HCT116 (cell line): ENCODE results near the gene TMEM132E. TPM values are rescaled to one million over a fixed set of nuclear protein-coding genes. Genes with fewer than 3 reads are reported as not detected.

Source experiments
- ATAC-seq: fragments of 200-7000 bp; cut with Tn5 transposase; 2 replicates; pipeline ENCODE4 v1.9.1; 2020; ENCODE audit warnings: mild to moderate bottlenecking, moderate library complexity
- BruUV-seq: library from RNA; stranded (reverse); fragments of 400-500 nt; replicated peaks from 2 replicates; lab custom pipeline; 2021; lab: Mats Ljungman, UMichigan
- CTCF ChIA-PET: fragments of 300-600 bp; sonication (Branson Sonifier 250); formaldehyde crosslinking; loops from one replicate; lab custom pipeline; 2021; ENCODE audit warnings: antibody characterized with exemption; lab: Charles Lee
- POLR2A ChIA-PET: fragments of 300-600, 350-600 bp; sonication (Branson Sonifier 250); formaldehyde crosslinking; loops from one replicate; lab custom pipeline; 2021; ENCODE audit warnings: antibody characterized with exemption; lab: Charles Lee
- RAD21 ChIA-PET, 2 experiments: fragments of 300-600 bp; sonication (Branson Sonifier 250); formaldehyde crosslinking; loops; one replicate each; lab custom pipeline; 2023; ENCODE audit warnings: low total read pairs in 2 of 2; ENCODE audit not compliant: uncharacterized antibody in 2 of 2, unreplicated experiment in 2 of 2, low non-redundant PET in 1 of 2; lab: Charles Lee
- DNase-seq: peaks from one replicate; pipeline ENCODE4 v3.0.0-alpha.2; 2010; ENCODE audit warnings: low read depth, low spot score
- H2AFZ ChIP-seq: fragments of 200-600 bp; shearing (Covaris generic), sonication (generic); 2 replicates; pipeline ENCODE4 v1.6.1; 2017; ENCODE audit warnings: low read depth, mixed run types, mixed read lengths, antibody characterized with exemption, low read length; ENCODE audit not compliant: poor library complexity, severe bottlenecking
- H3K27ac ChIP-seq: 2 replicates; pipeline ENCODE4 v1.5.1; 2012; ENCODE audit warnings: low read depth, low read length
- H3K27me3 ChIP-seq: fragments of 200-600 bp; sonication (generic); 2 replicates; pipeline ENCODE4 v1.6.1; 2016; ENCODE audit warnings: mixed run types, low read length, mixed read lengths; ENCODE audit not compliant: insufficient read depth
- H3K36me3 ChIP-seq, 2 experiments: fragments of 200-500 bp in 1 of 2; fragments of 200-600 bp in 1 of 2; sonication (Bioruptor generic) in 1 of 2; sonication (generic) in 1 of 2; 2 replicates each; pipeline versions ENCODE4 v1.5.1 to v1.6.1; 2014 to 2016; ENCODE audit warnings: low read length in 2 of 2, inconsistent platforms in 1 of 2, mixed read lengths in 1 of 2, mixed run types in 1 of 2; ENCODE audit not compliant: insufficient read depth in 2 of 2, control insufficient read depth in 1 of 2
- H3K4me1 ChIP-seq, 2 experiments: fragments of 200-600 bp in 1 of 2; sonication (generic) in 1 of 2; 2 replicates each; pipeline versions ENCODE4 v1.5.1 to v1.6.1; 2012 to 2017; ENCODE audit warnings: low read length in 2 of 2, inconsistent platforms in 1 of 2, mild to moderate bottlenecking in 1 of 2, mixed read lengths in 1 of 2, mixed run types in 1 of 2, moderate library complexity in 1 of 2; ENCODE audit not compliant: insufficient read depth in 2 of 2, control insufficient read depth in 1 of 2
- H3K4me2 ChIP-seq: fragments of 200-600 bp; sonication (generic); 2 replicates; pipeline ENCODE4 v1.6.1; 2017; ENCODE audit warnings: mixed run types, low read length, mixed read lengths
- H3K4me3 ChIP-seq, 2 experiments: fragments of 200-600 bp in 1 of 2; sonication (generic) in 1 of 2; replicated peaks in 1 of 2; 2 replicates each; pipeline ENCODE4 v1.5.1; 2011 to 2016; ENCODE audit warnings: low read length in 2 of 2, control low read depth in 1 of 2, low read depth in 1 of 2, mild to moderate bottlenecking in 1 of 2, mixed read lengths in 1 of 2, mixed run types in 1 of 2
- H3K79me2 ChIP-seq: fragments of 200-600 bp; sonication (generic); 2 replicates; pipeline ENCODE4 v1.6.1; 2017; ENCODE audit warnings: mild to moderate bottlenecking, mixed run types, low read length, moderate library complexity, mixed read lengths; ENCODE audit not compliant: insufficient read depth
- H3K9ac ChIP-seq: fragments of 200-600 bp; sonication (generic); 2 replicates; pipeline ENCODE4 v1.6.1; 2016; ENCODE audit warnings: low read length, mixed read lengths
- H3K9me2 ChIP-seq: fragments of 200-600 bp; sonication (generic), shearing (Covaris generic); 2 replicates; pipeline ENCODE4 v1.6.1; 2017; ENCODE audit warnings: mixed run types, mild to moderate bottlenecking, moderate library complexity; ENCODE audit not compliant: insufficient read depth
- H3K9me3 ChIP-seq, 2 experiments: fragments of 200-500 bp in 1 of 2; fragments of 200-600 bp in 1 of 2; sonication (Bioruptor generic) in 1 of 2; sonication (generic) in 1 of 2; 2 replicates each; pipeline ENCODE4 v1.6.1; 2014 to 2017; ENCODE audit warnings: low read length in 2 of 2, mixed read lengths in 2 of 2, inconsistent platforms in 1 of 2, low read depth in 1 of 2, mild to moderate bottlenecking in 1 of 2, mixed run types in 1 of 2, moderate library complexity in 1 of 2; ENCODE audit not compliant: control insufficient read depth in 1 of 2, insufficient read depth in 1 of 2
- H4K20me1 ChIP-seq: fragments of 200-600 bp; sonication (generic), shearing (Covaris generic); 2 replicates; pipeline ENCODE4 v1.6.1; 2017; ENCODE audit warnings: mixed run types, mild to moderate bottlenecking, moderate library complexity; ENCODE audit not compliant: insufficient read depth
- EGR1 ChIP-seq: IDR thresholded peaks from 2 replicates; pipeline ENCODE4 v1.6.1; 2012; ENCODE audit warnings: low read depth
- FOSL1 ChIP-seq: IDR thresholded peaks from 2 replicates; pipeline ENCODE4 v1.6.1; 2012; ENCODE audit warnings: low read depth
- JUND ChIP-seq: IDR thresholded peaks from 2 replicates; pipeline ENCODE4 v1.6.1; 2012
- POLR2AphosphoS5 ChIP-seq: IDR thresholded peaks from 2 replicates; pipeline ENCODE4 v1.6.1; 2011; ENCODE audit warnings: mild to moderate bottlenecking, low read depth, low read length, moderate library complexity
- RAD21 ChIP-seq: IDR thresholded peaks from 2 replicates; pipeline ENCODE4 v1.6.1; 2012; ENCODE audit warnings: low read depth, mild to moderate bottlenecking
- SIN3A ChIP-seq: IDR thresholded peaks from 2 replicates; pipeline ENCODE4 v1.6.1; 2012; ENCODE audit warnings: low read depth
- SP1 ChIP-seq: IDR thresholded peaks from 2 replicates; pipeline ENCODE4 v1.6.1; 2012; ENCODE audit warnings: low read depth
- ZFX ChIP-seq: fragments of 450-650 bp; IDR thresholded peaks from 2 replicates; pipeline ENCODE4 v1.6.1; 2017
- ZNF274 ChIP-seq: fragments of 200-500 bp; sonication (Bioruptor generic); IDR thresholded peaks from 2 replicates; pipeline ENCODE4 v1.6.1; 2014; ENCODE audit warnings: mild to moderate bottlenecking, low read depth, low read length, inconsistent platforms
- intact Hi-C: fragments of 100-400 bp; cut with micrococcal nuclease; formaldehyde crosslinking; loops from 2 replicates; pipeline ENCODE4 v1.10.0; 2022
- total RNA-seq: library from RNA; stranded (reverse); gene quantifications from one replicate; pipeline ENCODE4 v1.2.1, GENCODE V29; 2021; ENCODE audit not compliant: unreplicated experiment
- TF ChIP-seq, protein P1 (sequence below): IDR thresholded peaks from 2 replicates; pipeline ENCODE4 v1.6.1; 2011; ENCODE audit warnings: mild to moderate bottlenecking, low read length, moderate library complexity; ENCODE audit not compliant: insufficient replicate concordance; ENCODE audit errors: extremely low read depth
- TF ChIP-seq, protein P2 (sequence below): IDR thresholded peaks from 2 replicates; pipeline ENCODE4 v1.6.1; 2012

TMEM132E gene
- total RNA-seq, 1 experiment from 2014 or later, result not detected

DNA sequence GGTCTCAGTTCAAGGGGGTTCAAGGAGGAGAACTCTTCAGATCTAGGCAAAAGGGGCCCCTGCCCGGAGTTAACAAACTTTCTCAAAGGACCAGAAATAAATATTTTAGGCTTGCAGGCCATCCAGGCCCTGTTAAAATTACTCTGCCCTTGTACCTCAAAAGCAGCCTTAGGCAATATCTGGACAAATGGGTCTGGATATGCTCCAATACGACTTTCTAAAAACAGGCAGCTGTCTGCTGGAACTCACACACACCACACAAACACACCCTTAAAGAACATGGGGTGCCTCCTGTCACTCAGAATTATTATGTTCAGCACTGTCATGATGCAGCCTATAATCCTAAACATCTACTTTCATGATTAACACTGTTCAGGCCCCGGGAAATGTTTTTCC lies 75.5 kb downstream of the TMEM132E start:
- ChIA-PET POLR2A (no interaction called here), RAD21 (no interaction called here), CTCF (no interaction called here)
- H3K36me3 ChIP-seq, result no peaks in the 10 kb centered on the region
- no peak for DNase-seq
- TF ChIP-seq SP1, result no peak
- TF ChIP-seq, protein P1, sequence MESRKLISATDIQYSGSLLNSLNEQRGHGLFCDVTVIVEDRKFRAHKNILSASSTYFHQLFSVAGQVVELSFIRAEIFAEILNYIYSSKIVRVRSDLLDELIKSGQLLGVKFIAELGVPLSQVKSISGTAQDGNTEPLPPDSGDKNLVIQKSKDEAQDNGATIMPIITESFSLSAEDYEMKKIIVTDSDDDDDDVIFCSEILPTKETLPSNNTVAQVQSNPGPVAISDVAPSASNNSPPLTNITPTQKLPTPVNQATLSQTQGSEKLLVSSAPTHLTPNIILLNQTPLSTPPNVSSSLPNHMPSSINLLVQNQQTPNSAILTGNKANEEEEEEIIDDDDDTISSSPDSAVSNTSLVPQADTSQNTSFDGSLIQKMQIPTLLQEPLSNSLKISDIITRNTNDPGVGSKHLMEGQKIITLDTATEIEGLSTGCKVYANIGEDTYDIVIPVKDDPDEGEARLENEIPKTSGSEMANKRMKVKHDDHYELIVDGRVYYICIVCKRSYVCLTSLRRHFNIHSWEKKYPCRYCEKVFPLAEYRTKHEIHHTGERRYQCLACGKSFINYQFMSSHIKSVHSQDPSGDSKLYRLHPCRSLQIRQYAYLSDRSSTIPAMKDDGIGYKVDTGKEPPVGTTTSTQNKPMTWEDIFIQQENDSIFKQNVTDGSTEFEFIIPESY, result no peak
- no peak for TF ChIP-seq POLR2AphosphoS5
- TF ChIP-seq, protein P2, sequence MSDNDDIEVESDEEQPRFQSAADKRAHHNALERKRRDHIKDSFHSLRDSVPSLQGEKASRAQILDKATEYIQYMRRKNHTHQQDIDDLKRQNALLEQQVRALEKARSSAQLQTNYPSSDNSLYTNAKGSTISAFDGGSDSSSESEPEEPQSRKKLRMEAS, result no peak
- TF ChIP-seq EGR1, result no peak
- TF ChIP-seq ZNF274, result no peak
- TF ChIP-seq JUND, result no peak
- TF ChIP-seq FOSL1, result no peak
- TF ChIP-seq ZFX, result no peak
- TF ChIP-seq SIN3A, result no peak
- TF ChIP-seq RAD21, result no peak
- no peak overlapping the region for H3K27ac ChIP-seq
- no peak overlapping the region for H2AFZ ChIP-seq
- ATAC-seq, result no peak
- H3K9me3 ChIP-seq, result no peaks in the 10 kb centered on the region
- no peak overlapping the region for H3K4me2 ChIP-seq
- H3K9ac ChIP-seq, result no peak overlapping the region
- peaks cover 44% of the 10 kb centered on the region for H3K27me3 ChIP-seq
- H3K79me2 ChIP-seq, result no peaks in the 10 kb centered on the region
- no TSS peak for BruUV-seq
- intact Hi-C loops, result no loop called here
- no peaks in the 10 kb centered on the region for H3K9me2 ChIP-seq
- no peaks in the 10 kb centered on the region for H3K4me1 ChIP-seq
- H4K20me1 ChIP-seq, result no peaks in the 10 kb centered on the region
- no peak overlapping the region for H3K4me3 ChIP-seq
